Tibial nerve (tissue), 3 donors: ENCODE measurements around the gene ATG5.

Experiments
- CTCF ChIP-seq, 5 experiments: fragments of 200-600 bp in 3 of 5; fragments of 450-650 bp in 2 of 5; sonication (generic) in 3 of 5; IDR thresholded peaks; one replicate each; pipeline ENCODE4 v1.5.1; 2016 to 2019; ENCODE audit warnings: antibody characterized with exemption in 5 of 5, mild to moderate bottlenecking in 3 of 5, moderate library complexity in 2 of 5
- POLR2A ChIP-seq, 2 donors: fragments of 450-650 bp; IDR thresholded peaks; one replicate each; pipeline ENCODE4 v1.6.1; 2017; ENCODE audit warnings: antibody characterized with exemption in 2 of 2, mild to moderate bottlenecking in 2 of 2, moderate library complexity in 2 of 2

GRCh38 chr6:106155219-106155830, 170.2 kb downstream of the ATG5 start:
- TF ChIP-seq POLR2A (IDR thresholded peaks at IDR 0.05) (no peak), CTCF (IDR thresholded peaks at IDR 0.05) (no peak)
